ENCODE measurements around the gene LRRC74A. TPM values are rescaled to one million over a fixed set of nuclear protein-coding genes. Genes with fewer than 3 reads are reported as not detected.

LRRC74A gene
- not detected in 2 replicates for polyA plus RNA-seq (2012; rRNA removed)
- polyA plus RNA-seq (2012; cell fraction: cytosol; rRNA removed) = not detected in 2 replicates
- polyA plus RNA-seq (2012; cell fraction: nucleus; rRNA removed) = not detected in 2 replicates

DNA sequence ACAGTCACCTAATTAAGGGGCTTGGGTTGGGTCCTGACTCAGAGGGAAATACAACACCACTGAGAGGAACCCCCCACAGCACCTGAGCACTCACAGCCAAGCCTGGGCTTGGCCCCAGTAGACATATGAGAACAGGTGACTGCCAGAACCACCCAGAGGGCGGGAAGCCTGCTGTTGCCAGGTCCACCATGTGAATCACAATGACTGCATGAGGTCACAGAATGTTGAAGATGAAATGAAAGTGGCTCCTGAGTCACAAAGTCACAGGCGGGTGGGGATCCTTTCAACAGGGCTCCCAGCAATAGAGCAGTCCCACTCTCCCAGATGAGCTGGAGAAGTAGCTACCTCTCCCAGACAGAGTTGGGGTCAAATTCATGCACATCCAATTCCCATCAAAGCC, at the start of gene LRRC74A:
Gene LRRC74A (plus strand): TSS at position 287 of the 400 bp plus-strand sequence. CDS start 290 bp downstream, outside the sequence.
- Histone ChIP-seq H3K27me3 (ENCODE audit: insufficient read depth) (no peaks in the 10 kb centered on the region), H3K36me3 (replicated peaks in 1 of 2; ENCODE audit: control insufficient read depth in 1 of 2, insufficient read depth in 2 of 2, low read length in 1 of 2) (no peaks in the 10 kb centered on the region), H3K4me1 (ENCODE audit: control insufficient read depth in 1 of 2, insufficient read depth in 2 of 2, low read depth in 1 of 2, low read length in 1 of 2) (peaks cover 0 to 13% of the 10 kb centered on the region in 2 experiments; a peak in 1 of 4 replicates), H3F3A (replicated peaks; ENCODE audit: insufficient read depth) (no peaks in the 10 kb centered on the region), H2AFZ (ENCODE audit: low read depth) (no peak within 1 kb of the TSS), H3K4me2 (no peak within 1 kb of the TSS), H3K4me3 (ENCODE audit: low read depth in 2 of 2, low read length in 1 of 2) (no peak within 1 kb of the TSS), H3K9me2 (no peaks in the 10 kb centered on the region), H3K27ac (ENCODE audit: low read depth in 2 of 2, low read length in 1 of 2) (no peak within 1 kb of the TSS), H4K20me1 (ENCODE audit: insufficient read depth) (no peaks in the 10 kb centered on the region), H3K9me3 (no peaks in the 10 kb centered on the region), H3K79me2 (ENCODE audit: insufficient read depth) (no peaks in the 10 kb centered on the region), H3K9ac (no peak within 1 kb of the TSS)
- 62% methylated on average over 2 of the region's 2 CpGs for WGBS (ENCODE audit: low lambda C conversion rate)
- CTCF ChIA-PET = interaction anchor here (0.9 kb wide), 1 partner anchor 50 kb away, joined by 4 read pairs; no protein-coding TSS in a partner anchor
- POLR2A ChIA-PET = no interaction called here
- TF ChIP-seq TEAD4 (IDR thresholded peaks at IDR 0.05; ENCODE audit: borderline replicate concordance, insufficient read depth) (no peak), RAD21 (IDR thresholded peaks at IDR 0.05; ENCODE audit: low read length) (no peak), ELF1 (IDR thresholded peaks at IDR 0.05) (no peak), RCOR1 (IDR thresholded peaks at IDR 0.05; ENCODE audit: low read length) (no peak)
- DNase-seq = no peak

DNA sequence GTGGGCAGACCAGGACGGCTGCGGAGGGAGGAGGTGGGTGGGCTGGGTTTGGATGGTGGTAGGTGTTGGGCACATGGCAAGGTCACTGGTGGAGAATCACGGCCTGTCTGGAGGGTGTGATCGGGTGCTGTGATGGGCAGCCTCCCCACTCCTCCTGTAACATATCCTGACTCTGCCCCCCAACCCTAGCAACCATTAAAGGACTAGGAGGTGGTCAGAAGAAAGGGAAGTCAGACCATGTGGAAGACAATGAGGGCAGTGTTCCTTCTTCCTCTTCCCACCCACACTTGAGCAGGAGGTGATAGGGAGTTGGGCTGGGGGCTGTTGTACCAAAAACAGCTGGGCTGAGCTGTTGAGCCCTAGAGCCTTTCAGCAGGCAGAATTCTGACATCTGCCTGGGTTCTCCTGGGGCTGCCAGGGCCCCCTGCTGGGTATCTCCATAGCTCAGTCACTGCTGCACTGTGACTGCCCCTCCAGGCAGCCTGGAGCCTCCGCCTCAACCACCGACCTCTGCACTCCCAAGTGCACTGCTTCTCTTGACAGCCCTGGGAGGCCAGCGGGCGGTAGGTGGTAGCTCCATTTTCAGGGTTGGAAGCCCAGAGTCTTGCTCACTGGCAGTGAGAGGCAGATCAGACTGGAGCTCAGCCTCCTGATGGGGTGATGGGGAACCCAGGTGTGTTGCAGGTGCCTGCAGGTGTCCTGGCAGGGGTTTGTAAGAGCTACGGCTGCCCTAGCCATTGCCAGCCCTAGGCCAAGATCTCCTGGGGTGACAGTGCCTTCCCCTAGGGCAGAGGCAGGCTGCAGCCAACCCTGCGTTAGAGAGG, 49.6 kb upstream of the LRRC74A start:
- ChIA-PET POLR2A (interaction anchor here (0.5 to 0.6 kb wide), 2 partner anchors 12 to 158 kb away, joined by 3 read pairs; no protein-coding TSS in a partner anchor), CTCF (interaction anchor here (0.9 to 2.5 kb wide), 4 partner anchors 9 to 726 kb away, joined by 3 to 14 read pairs (median 6); no protein-coding TSS in a partner anchor)
- no peak overlapping the region for H2AFZ ChIP-seq (ENCODE audit: low read depth)

More for the DNA sequence above, 49.6 kb upstream of the LRRC74A start:
- H3K27ac ChIP-seq (ENCODE audit: low read depth in 2 of 2, low read length in 1 of 2) = no peak overlapping the region; a peak in 1 of 4 replicates
- peaks cover 26 to 54% of the 10 kb centered on the region in 2 experiments for H3K4me1 ChIP-seq (ENCODE audit: control insufficient read depth in 1 of 2, insufficient read depth in 2 of 2, low read depth in 1 of 2, low read length in 1 of 2)
- peaks cover 0 to 2% of the 10 kb centered on the region in 2 experiments for H3K36me3 ChIP-seq (replicated peaks in 1 of 2; ENCODE audit: control insufficient read depth in 1 of 2, insufficient read depth in 2 of 2, low read length in 1 of 2)
- H3K9me2 ChIP-seq = no peaks in the 10 kb centered on the region
- H3K27me3 ChIP-seq (ENCODE audit: insufficient read depth) = no peaks in the 10 kb centered on the region
- H3F3A ChIP-seq (replicated peaks; ENCODE audit: insufficient read depth) = no peaks in the 10 kb centered on the region
- no peaks in the 10 kb centered on the region for H3K9me3 ChIP-seq
- no peak for DNase-seq
- TF ChIP-seq FOXJ3 (CRISPR knock-in tag; IDR thresholded peaks at IDR 0.05) (no peak), RFX5 (IDR thresholded peaks at IDR 0.05; ENCODE audit: low read length) (no peak), RAD21 (IDR thresholded peaks at IDR 0.05; ENCODE audit: low read length) (no peak), MXI1 (IDR thresholded peaks at IDR 0.05; ENCODE audit: low read depth, low read length) (no peak), RXRA (IDR thresholded peaks at IDR 0.05; ENCODE audit: borderline replicate concordance, low read depth) (no peak), NFIC (IDR thresholded peaks at IDR 0.05; ENCODE audit: borderline replicate concordance) (no peak), NRF1 (IDR thresholded peaks at IDR 0.05; ENCODE audit: low read depth, low read length) (no peak), FOXM1 (IDR thresholded peaks at IDR 0.05; ENCODE audit: low read depth) (no peak), JUND (IDR thresholded peaks at IDR 0.05) (no peak)
- TF ChIP-seq, protein P1, sequence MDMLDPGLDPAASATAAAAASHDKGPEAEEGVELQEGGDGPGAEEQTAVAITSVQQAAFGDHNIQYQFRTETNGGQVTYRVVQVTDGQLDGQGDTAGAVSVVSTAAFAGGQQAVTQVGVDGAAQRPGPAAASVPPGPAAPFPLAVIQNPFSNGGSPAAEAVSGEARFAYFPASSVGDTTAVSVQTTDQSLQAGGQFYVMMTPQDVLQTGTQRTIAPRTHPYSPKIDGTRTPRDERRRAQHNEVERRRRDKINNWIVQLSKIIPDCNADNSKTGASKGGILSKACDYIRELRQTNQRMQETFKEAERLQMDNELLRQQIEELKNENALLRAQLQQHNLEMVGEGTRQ (IDR thresholded peaks at IDR 0.05; ENCODE audit: borderline replicate concordance, low read depth, low read length) = no peak
- TF ChIP-seq, protein P2, sequence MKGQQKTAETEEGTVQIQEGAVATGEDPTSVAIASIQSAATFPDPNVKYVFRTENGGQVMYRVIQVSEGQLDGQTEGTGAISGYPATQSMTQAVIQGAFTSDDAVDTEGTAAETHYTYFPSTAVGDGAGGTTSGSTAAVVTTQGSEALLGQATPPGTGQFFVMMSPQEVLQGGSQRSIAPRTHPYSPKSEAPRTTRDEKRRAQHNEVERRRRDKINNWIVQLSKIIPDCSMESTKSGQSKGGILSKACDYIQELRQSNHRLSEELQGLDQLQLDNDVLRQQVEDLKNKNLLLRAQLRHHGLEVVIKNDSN (IDR thresholded peaks at IDR 0.05; ENCODE audit: borderline replicate concordance, low read depth) = no peak
- H3K9ac ChIP-seq = no peak overlapping the region
- H3K4me3 ChIP-seq (ENCODE audit: low read depth in 2 of 2, low read length in 1 of 2) = no peak overlapping the region
- no peaks in the 10 kb centered on the region for H4K20me1 ChIP-seq (ENCODE audit: insufficient read depth)
- WGBS (ENCODE audit: low lambda C conversion rate) = 94% methylated on average over 4 of the region's 10 CpGs
- no peak overlapping the region for H3K4me2 ChIP-seq
- no peaks in the 10 kb centered on the region for H3K79me2 ChIP-seq (ENCODE audit: insufficient read depth)

Data from SK-N-SH (cell line).